ENCODE data around the gene HNRNPL.

DNA sequence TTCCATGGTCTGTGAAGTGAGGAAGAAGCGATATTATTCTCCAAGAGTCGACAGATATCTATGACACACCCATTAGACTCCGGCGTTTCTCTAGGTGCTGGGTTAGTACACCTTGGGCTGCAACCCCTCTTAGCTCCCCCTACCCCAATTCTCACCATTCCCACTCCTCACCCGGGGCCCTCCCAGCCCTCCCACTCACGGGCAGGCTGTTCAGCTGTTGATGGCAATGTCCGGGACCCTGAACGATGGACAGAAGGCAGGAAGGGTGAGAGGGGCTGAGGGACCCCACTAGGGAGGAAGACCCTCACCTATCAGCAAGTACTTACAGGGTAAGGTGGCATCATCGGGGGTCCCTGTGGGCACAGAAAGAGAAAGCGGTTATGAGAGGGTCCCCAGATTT is 46.2 kb downstream of the HNRNPL start:
- TF ChIP-seq EZH2 (IDR thresholded peaks at IDR 0.05; ENCODE audit: low read depth) = no peak
- TF ChIP-seq, protein P1, sequence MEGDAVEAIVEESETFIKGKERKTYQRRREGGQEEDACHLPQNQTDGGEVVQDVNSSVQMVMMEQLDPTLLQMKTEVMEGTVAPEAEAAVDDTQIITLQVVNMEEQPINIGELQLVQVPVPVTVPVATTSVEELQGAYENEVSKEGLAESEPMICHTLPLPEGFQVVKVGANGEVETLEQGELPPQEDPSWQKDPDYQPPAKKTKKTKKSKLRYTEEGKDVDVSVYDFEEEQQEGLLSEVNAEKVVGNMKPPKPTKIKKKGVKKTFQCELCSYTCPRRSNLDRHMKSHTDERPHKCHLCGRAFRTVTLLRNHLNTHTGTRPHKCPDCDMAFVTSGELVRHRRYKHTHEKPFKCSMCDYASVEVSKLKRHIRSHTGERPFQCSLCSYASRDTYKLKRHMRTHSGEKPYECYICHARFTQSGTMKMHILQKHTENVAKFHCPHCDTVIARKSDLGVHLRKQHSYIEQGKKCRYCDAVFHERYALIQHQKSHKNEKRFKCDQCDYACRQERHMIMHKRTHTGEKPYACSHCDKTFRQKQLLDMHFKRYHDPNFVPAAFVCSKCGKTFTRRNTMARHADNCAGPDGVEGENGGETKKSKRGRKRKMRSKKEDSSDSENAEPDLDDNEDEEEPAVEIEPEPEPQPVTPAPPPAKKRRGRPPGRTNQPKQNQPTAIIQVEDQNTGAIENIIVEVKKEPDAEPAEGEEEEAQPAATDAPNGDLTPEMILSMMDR (conservative IDR thresholded peaks at IDR 0.05) = no peak

All from PC-9 (cell line).